K562 (cell line): ENCODE measurements around the gene PIGL. TPM values are rescaled to one million over a fixed set of nuclear protein-coding genes. Genes with fewer than 3 reads are reported as not detected.
A peak's percentile ranks its signal among the peaks of the same experiment; 100 is the strongest.

Source experiments
- ASH1L ChIP-seq: fragments of 450-650 bp; IDR thresholded peaks from 2 replicates; pipeline ENCODE4 v1.6.1; 2018; ENCODE audit warnings: borderline replicate concordance, mild to moderate bottlenecking, low read depth; ENCODE audit not compliant: partially characterized antibody
- CHD4 ChIP-seq: fragments of 200-600 bp; sonication (generic); IDR thresholded peaks from 3 replicates; pipeline ENCODE4 v1.6.1; 2012; ENCODE audit warnings: low read depth, mild to moderate bottlenecking, mixed read lengths, low read length, inconsistent platforms; ENCODE audit not compliant: insufficient read depth, insufficient replicate concordance, poor library complexity, severe bottlenecking
- CREM ChIP-seq: IDR thresholded peaks from 2 replicates; pipeline ENCODE4 v1.6.1; 2014; ENCODE audit warnings: antibody characterized with exemption, low read depth
- GTF3C2 ChIP-seq: IDR thresholded peaks from 3 replicates; pipeline ENCODE4 v1.6.1; 2011; ENCODE audit warnings: borderline replicate concordance, mild to moderate bottlenecking, moderate library complexity; ENCODE audit not compliant: insufficient read length; ENCODE audit errors: extremely low read depth
- HNRNPLL ChIP-seq: fragments of 200-400 bp; formaldehyde crosslinking; IDR thresholded peaks from 2 replicates; pipeline ENCODE4 v1.6.1; 2017; ENCODE audit warnings: low read length, low read depth, mild to moderate bottlenecking; ENCODE audit not compliant: poor library complexity, severe bottlenecking
- IRF2 ChIP-seq: sonication (generic); formaldehyde crosslinking; IDR thresholded peaks from 2 replicates; pipeline ENCODE4 v1.8.1; 2022; ENCODE audit warnings: mild to moderate bottlenecking, missing genetic modification reagents
- MTF1 ChIP-seq: fragments of 250-450 bp; sonication (Bioruptor Pico); IDR thresholded peaks from 2 replicates; pipeline ENCODE4 v1.9.0; 2021; ENCODE audit warnings: moderate library complexity, mild to moderate bottlenecking, inconsistent platforms, borderline replicate concordance
- NR4A1 ChIP-seq, 2 experiments: fragments of 250-450 bp in 1 of 2; fragments of 450-650 bp in 1 of 2; sonication (Bioruptor Pico) in 1 of 2; IDR thresholded peaks; 2 replicates each; pipeline versions ENCODE4 v1.4.0 to v1.6.1; 2016 to 2020; ENCODE audit warnings: mild to moderate bottlenecking in 2 of 2, missing compliant biosample characterization in 1 of 2, missing genetic modification characterization in 1 of 2, moderate library complexity in 1 of 2
- PHF8 ChIP-seq: fragments of 200-600 bp; sonication (generic); IDR thresholded peaks from 2 replicates; pipeline ENCODE4 v1.6.1; 2012; ENCODE audit warnings: mixed run types, mild to moderate bottlenecking, inconsistent platforms, low read length, moderate library complexity, borderline replicate concordance
- PYGO2 ChIP-seq: fragments of 450-650 bp; IDR thresholded peaks from 2 replicates; pipeline ENCODE4 v1.6.1; 2016; ENCODE audit warnings: mild to moderate bottlenecking, missing genetic modification characterization, moderate library complexity, missing compliant biosample characterization
- RNF2 ChIP-seq: sonication (generic); IDR thresholded peaks from 2 replicates; pipeline ENCODE4 v1.6.1; 2016
- YY1 ChIP-seq, 3 experiments: IDR thresholded peaks; 2 replicates each; pipeline ENCODE4 v1.6.1; 2011; ENCODE audit warnings: low read length in 2 of 3, mild to moderate bottlenecking in 2 of 3, moderate library complexity in 2 of 3, borderline replicate concordance in 1 of 3, control low read depth in 1 of 3, low read depth in 1 of 3; ENCODE audit not compliant: insufficient read depth in 3 of 3, insufficient replicate concordance in 2 of 3, control insufficient read depth in 1 of 3, insufficient read length in 1 of 3; ENCODE audit errors: extremely low read depth in 1 of 3
- ZNF408 ChIP-seq: fragments of 250-450 bp; sonication (Bioruptor Pico); IDR thresholded peaks from 2 replicates; pipeline ENCODE4 v1.4.0; 2020; ENCODE audit warnings: low read depth, mild to moderate bottlenecking, moderate library complexity
- polyA plus RNA-seq, 8 experiments: library from polyadenylated mRNA; depleted of rRNA in 4 of 8; stranded (reverse) in 5 of 8; unstranded in 3 of 8; fragments of >200 nt; fragmentation: Nextera tagmentation in 2 of 8; fragmentation: Illumina TruSeq in 1 of 8; extraction: Ambion mirVana in 2 of 8; extraction: Trizol in 1 of 8; gene quantifications; 2 replicates each; pipeline versions ENCODE4 v1.2.1 to v1.2.3, GENCODE V29; 2011 to 2014; ENCODE audit warnings: inconsistent platforms in 1 of 8, missing spikeins in 1 of 8
- total RNA-seq, 7 experiments: library from RNA; depleted of rRNA in 6 of 7; stranded (reverse); fragments of >200 nt in 6 of 7; fragmentation: Illumina TruSeq in 2 of 7; extraction: Trizol in 2 of 7; gene quantifications; 2 replicates each; pipeline versions ENCODE4 v1.2.1 to v1.2.3, GENCODE V29; 2011 to 2021; ENCODE audit warnings: low replicate concordance in 1 of 7
- TF ChIP-seq, protein P1 (sequence below): sonication (generic); formaldehyde crosslinking; IDR thresholded peaks from 2 replicates; pipeline ENCODE4 v1.8.0; 2022; ENCODE audit warnings: mild to moderate bottlenecking, missing genetic modification reagents
- TF ChIP-seq, protein P2 (sequence below): fragments of 200-800 bp; sonication (Bioruptor generic); IDR thresholded peaks from 2 replicates; pipeline ENCODE4 v1.6.1; 2016; ENCODE audit warnings: missing genetic modification characterization, missing compliant biosample characterization

PIGL gene
- total and polyA plus RNA-seq, 9 of the 15 experiments (the other 6 are each of a cell fraction or from before 2014, with no cell fraction given) = 19.9 to 55.3 (median 29.6) TPM

DNA sequence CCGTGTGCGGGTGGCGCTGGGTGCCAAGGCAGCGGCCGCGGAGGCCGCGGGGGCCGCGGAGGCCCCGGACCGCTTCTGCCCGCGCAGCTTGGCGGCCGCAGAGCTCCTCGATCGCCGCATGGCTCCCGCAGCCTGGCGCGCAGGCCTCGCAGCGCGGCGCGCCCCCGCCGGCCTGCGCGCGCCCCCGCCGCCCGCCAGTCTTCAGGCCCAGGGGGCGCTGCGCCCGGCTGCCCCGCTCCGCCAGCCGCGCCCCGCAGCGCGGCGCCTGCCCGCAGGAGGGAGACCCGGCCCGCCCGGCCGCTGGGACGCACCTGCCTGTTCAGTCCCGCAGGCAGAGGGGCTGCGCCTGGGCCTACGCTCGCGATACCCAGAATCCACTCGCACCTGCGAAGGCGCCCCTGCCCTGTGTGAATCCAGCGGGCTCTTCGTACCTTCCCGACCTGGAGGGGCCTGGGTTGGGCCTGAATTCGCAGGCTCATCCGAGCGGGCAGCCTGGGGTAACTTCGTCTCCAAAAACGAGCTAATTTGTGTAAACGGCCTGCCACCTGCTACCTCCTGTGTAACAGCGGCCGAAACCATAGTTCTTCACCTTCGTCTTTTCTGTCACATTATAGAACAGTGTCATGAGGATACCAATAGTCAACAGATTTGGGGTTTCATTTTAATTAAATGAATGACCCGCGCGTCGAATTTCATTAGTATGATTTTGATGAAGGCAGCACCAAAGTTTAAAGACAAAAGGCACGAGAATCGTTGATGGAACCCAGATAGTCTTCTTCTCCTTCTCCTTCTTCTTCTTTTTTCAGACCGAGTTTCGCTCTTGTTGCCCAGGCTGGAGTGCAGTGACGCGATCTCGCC lies 136.5 kb downstream of the PIGL start, which contains the start of gene CENPV (continued):
- TF ChIP-seq YY1 (IDR thresholded peaks at IDR 0.05; ENCODE audit: borderline replicate concordance in 1 of 3, control insufficient read depth in 1 of 3, extremely low read depth in 1 of 3, insufficient read depth in 3 of 3, insufficient read length in 1 of 3, insufficient replicate concordance in 2 of 3, low read depth in 1 of 3, low read length in 2 of 3) (peak in 1 of 3 experiments; percentile 58), IRF2 (CRISPR knock-in tag) (no peak), GTF3C2 (no peak), RNF2 (no peak), ASH1L (no peak), CHD4 (no peak), PHF8 (peak; percentile 81; the same call in 1 of the 2 replicates), HNRNPLL (no peak), MTF1 (CRISPR knock-in tag) (no peak), NR4A1 (CRISPR knock-in tag; IDR thresholded peaks at IDR 0.05) (no peak), NR4A1 (tag; IDR thresholded peaks at IDR 0.05) (no peak), ZNF408 (CRISPR knock-in tag) (no peak), CREM (no peak), PYGO2 (tag) (no peak)
- TF ChIP-seq, protein P1, sequence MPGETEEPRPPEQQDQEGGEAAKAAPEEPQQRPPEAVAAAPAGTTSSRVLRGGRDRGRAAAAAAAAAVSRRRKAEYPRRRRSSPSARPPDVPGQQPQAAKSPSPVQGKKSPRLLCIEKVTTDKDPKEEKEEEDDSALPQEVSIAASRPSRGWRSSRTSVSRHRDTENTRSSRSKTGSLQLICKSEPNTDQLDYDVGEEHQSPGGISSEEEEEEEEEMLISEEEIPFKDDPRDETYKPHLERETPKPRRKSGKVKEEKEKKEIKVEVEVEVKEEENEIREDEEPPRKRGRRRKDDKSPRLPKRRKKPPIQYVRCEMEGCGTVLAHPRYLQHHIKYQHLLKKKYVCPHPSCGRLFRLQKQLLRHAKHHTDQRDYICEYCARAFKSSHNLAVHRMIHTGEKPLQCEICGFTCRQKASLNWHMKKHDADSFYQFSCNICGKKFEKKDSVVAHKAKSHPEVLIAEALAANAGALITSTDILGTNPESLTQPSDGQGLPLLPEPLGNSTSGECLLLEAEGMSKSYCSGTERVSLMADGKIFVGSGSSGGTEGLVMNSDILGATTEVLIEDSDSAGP (CRISPR knock-in tag) = no peak
- TF ChIP-seq, protein P2, sequence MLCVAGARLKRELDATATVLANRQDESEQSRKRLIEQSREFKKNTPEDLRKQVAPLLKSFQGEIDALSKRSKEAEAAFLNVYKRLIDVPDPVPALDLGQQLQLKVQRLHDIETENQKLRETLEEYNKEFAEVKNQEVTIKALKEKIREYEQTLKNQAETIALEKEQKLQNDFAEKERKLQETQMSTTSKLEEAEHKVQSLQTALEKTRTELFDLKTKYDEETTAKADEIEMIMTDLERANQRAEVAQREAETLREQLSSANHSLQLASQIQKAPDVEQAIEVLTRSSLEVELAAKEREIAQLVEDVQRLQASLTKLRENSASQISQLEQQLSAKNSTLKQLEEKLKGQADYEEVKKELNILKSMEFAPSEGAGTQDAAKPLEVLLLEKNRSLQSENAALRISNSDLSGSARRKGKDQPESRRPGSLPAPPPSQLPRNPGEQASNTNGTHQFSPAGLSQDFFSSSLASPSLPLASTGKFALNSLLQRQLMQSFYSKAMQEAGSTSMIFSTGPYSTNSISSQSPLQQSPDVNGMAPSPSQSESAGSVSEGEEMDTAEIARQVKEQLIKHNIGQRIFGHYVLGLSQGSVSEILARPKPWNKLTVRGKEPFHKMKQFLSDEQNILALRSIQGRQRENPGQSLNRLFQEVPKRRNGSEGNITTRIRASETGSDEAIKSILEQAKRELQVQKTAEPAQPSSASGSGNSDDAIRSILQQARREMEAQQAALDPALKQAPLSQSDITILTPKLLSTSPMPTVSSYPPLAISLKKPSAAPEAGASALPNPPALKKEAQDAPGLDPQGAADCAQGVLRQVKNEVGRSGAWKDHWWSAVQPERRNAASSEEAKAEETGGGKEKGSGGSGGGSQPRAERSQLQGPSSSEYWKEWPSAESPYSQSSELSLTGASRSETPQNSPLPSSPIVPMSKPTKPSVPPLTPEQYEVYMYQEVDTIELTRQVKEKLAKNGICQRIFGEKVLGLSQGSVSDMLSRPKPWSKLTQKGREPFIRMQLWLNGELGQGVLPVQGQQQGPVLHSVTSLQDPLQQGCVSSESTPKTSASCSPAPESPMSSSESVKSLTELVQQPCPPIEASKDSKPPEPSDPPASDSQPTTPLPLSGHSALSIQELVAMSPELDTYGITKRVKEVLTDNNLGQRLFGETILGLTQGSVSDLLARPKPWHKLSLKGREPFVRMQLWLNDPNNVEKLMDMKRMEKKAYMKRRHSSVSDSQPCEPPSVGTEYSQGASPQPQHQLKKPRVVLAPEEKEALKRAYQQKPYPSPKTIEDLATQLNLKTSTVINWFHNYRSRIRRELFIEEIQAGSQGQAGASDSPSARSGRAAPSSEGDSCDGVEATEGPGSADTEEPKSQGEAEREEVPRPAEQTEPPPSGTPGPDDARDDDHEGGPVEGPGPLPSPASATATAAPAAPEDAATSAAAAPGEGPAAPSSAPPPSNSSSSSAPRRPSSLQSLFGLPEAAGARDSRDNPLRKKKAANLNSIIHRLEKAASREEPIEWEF (CRISPR knock-in tag) = no peak
